Spleen (tissue), 7 donors: Measurements from ENCODE around the gene CDK2AP2.

Source experiments
- POLR2AphosphoS5 ChIP-seq, 3 donors: sonication (generic); formaldehyde crosslinking; IDR thresholded peaks; one replicate each; pipeline ENCODE4 v1.5.1; 2017; ENCODE audit warnings: antibody characterized with exemption in 3 of 3
- TF ChIP-seq, protein P1 (sequence below), 11 experiments: fragments of 200-600 bp in 7 of 11; fragments of 450-650 bp in 4 of 11; sonication (generic) in 4 of 11; IDR thresholded peaks in 8 of 11; conservative IDR thresholded peaks in 3 of 11; 1 replicate in 7 of 11; 2 replicates in 4 of 11; pipeline versions ENCODE4 v1.4.0 to v1.8.0; 2016 to 2021; ENCODE audit warnings: antibody characterized with exemption in 11 of 11, inconsistent platforms in 4 of 11, mild to moderate bottlenecking in 1 of 11
- donor health status: DM: no; HTN: no; CAD: no; lungs with moderate emphysema.
- donor health status: DM: no; HTN: no; CAD: no.
- donor health status: DM: no; HTN: no; CAD: no.

DNA sequence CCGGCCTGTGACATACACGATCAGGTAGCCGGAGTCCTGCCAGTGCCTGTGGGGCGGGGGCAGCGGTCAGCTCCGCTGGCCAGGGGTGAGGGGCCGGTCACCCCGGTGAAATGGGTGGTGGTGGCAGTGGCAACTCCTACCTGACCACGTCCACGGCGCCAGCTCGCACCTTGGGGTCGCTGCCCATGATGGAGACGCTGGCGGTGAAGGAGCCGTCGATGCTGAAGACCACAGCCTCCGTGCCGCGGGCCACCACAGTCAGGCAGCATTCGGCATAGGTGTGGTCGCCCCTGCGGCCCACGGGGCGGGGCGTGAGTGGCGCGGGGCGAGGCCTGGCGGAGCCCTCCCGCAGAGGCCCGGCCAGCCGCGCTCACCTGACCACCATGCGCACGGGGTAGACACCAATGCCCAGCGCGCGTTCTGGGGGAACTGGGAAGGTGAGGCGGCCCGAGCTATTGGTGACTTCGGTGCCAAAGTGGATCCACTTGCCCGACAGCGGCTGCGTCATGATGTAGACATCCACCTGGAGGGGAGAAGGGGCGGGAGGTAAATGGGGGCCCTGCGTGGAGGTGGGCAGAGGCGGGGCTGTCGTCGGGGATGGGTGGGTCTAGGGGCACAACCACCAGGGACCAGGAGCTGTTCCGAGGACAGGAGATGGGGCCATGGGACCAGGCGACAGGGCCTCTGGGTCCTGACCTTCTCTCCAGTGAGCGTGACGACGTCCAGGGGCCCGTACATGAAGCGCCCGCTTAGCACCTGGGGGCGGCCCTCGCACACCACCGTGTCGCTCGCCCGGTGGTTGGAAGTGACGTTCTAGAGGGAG is 14.2 kb downstream of the CDK2AP2 start:
- peak in 2 of 3 donors; percentile 6 for TF ChIP-seq POLR2AphosphoS5 (IDR thresholded peaks at IDR 0.05)
- TF ChIP-seq, protein P1, sequence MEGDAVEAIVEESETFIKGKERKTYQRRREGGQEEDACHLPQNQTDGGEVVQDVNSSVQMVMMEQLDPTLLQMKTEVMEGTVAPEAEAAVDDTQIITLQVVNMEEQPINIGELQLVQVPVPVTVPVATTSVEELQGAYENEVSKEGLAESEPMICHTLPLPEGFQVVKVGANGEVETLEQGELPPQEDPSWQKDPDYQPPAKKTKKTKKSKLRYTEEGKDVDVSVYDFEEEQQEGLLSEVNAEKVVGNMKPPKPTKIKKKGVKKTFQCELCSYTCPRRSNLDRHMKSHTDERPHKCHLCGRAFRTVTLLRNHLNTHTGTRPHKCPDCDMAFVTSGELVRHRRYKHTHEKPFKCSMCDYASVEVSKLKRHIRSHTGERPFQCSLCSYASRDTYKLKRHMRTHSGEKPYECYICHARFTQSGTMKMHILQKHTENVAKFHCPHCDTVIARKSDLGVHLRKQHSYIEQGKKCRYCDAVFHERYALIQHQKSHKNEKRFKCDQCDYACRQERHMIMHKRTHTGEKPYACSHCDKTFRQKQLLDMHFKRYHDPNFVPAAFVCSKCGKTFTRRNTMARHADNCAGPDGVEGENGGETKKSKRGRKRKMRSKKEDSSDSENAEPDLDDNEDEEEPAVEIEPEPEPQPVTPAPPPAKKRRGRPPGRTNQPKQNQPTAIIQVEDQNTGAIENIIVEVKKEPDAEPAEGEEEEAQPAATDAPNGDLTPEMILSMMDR (IDR thresholded peaks at IDR 0.05 in 8 of 11, conservative IDR thresholded peaks at IDR 0.05 in 3 of 11) = no peak
